Mesodermal cell (in vitro differentiated cells): ENCODE measurements around the gene GCSAML.

Experiments used
- H3K27ac ChIP-seq: 2 replicates; pipeline ENCODE4 v1.7.0; 2013; ENCODE audit warnings: mild to moderate bottlenecking, low read depth, low read length, moderate library complexity; ENCODE audit not compliant: severe bottlenecking
- H3K36me3 ChIP-seq: 2 replicates; pipeline ENCODE4 v1.7.1; 2013; ENCODE audit warnings: mild to moderate bottlenecking, low read length, moderate library complexity; ENCODE audit not compliant: control insufficient read depth, insufficient read depth
- H3K4me1 ChIP-seq: one replicate; pipeline ENCODE4 v1.7.1; 2013; ENCODE audit warnings: mild to moderate bottlenecking, low read length; ENCODE audit not compliant: insufficient read depth, control insufficient read depth, poor library complexity, severe bottlenecking
- H3K4me3 ChIP-seq: 2 replicates; pipeline ENCODE4 v1.7.0; 2013; ENCODE audit warnings: low read length, control low read depth, mild to moderate bottlenecking; ENCODE audit not compliant: insufficient read depth, poor library complexity, severe bottlenecking; ENCODE audit errors: extremely low read depth
- H3K9me3 ChIP-seq: 2 replicates; pipeline ENCODE4 v1.7.1; 2013; ENCODE audit warnings: mild to moderate bottlenecking, low read length, moderate library complexity; ENCODE audit not compliant: control insufficient read depth
- WGBS, 2 experiments: methylation state at CpG; one replicate each; pipeline ENCODE4 v1.1.5; 2013; ENCODE audit warnings: missing lambda C conversion rate in 2 of 2; ENCODE audit not compliant: insufficient coverage in 2 of 2; 5-methylcytosine and 5-hydroxymethylcytosine counted together

GCSAML gene

DNA sequence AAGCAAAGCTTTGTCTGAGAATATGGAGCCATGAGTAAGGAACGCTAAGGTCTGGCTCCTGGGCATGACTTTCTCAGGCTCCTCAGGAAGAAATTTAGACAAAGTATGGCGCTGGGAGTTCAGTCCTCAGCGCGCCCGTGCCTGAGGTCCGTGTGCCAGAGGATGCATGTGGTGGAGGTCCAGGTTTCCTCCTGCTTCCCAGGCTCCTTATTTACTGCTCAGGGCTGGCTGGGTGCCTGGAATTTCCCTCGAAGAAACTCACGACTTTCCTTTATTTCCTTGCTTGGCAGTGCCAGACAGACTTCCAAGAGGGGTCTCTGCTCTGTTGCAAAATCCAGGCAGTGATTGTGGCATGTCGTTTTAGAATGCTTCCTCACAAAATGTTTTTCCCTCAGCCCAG is 13.3 kb downstream of the GCSAML start:
- Histone ChIP-seq H3K27ac (no peak overlapping the region), H3K36me3 (no peaks in the 10 kb centered on the region), H3K9me3 (no peaks in the 10 kb centered on the region), H3K4me1 (peaks cover 15% of the 10 kb centered on the region), H3K4me3 (no peak overlapping the region)
- 86 to 90% methylated on average over 8 to 9 of the region's 9 CpGs for WGBS, 2 experiments

DNA sequence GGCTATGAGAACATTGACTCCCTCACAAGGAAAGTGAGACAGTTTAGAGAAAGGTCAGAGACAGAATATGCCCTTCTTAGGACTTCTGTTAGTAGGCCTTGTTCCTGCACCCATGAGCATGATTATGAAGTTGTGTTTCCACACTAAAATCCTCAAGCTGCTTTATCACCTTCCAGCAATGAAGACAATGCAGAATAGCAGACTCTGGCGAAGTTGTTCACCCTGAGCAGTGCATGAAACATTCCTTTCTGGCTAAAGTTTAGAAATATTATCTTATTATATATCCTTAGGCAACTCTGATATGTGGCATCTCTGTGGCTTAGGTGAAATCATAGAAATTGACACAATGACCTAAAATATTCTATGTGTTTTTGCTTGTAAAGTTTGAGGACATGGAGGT is 25.3 kb downstream of the GCSAML start:
- Histone ChIP-seq H3K36me3 (no peaks in the 10 kb centered on the region), H3K9me3 (no peaks in the 10 kb centered on the region), H3K27ac (no peak overlapping the region), H3K4me1 (peaks cover 3% of the 10 kb centered on the region), H3K4me3 (no peak overlapping the region)
- no CpG with 5 or more reads among the region's 1 CpG for WGBS, 2 experiments

DNA sequence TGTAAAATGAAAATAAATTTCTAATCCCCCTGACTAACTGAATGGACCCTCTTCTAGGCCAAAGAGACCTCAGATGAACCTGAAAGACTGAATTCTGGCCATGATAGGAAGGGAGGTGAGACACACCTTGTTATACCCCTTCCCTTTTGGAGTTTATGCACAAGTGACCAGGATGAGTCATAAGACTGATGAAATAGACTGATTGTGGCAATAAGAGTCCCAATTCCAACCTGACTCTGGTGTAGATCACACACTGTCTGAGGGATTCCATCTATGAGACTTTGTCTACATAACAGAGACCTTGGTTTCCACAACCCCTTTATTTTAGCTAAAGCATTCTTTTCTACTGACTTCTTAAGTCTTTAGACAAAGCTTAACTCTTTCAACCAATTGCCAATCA is 25.7 kb downstream of the GCSAML start:
- Histone ChIP-seq H3K27ac (no peak overlapping the region), H3K4me3 (no peak overlapping the region), H3K4me1 (peaks cover 3% of the 10 kb centered on the region), H3K36me3 (no peaks in the 10 kb centered on the region), H3K9me3 (no peaks in the 10 kb centered on the region)

DNA sequence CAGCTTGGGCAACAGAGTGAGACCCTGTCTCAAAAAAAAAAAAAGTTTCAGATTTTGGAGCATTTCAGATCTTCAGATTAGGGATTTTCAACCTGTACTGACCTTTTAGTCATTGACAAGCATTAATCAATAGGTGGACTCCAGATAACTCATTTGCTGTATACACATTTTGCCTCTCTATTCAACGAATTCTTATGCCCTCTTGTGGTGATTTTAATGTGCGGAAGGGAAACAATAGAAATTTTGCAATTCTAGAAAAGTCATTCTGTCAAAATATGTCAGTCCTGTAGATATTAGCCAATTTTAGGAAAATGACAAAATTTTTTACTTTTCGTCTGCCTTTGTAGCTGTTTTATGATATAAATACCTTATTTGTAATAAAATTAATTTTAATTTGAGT is 27.6 kb downstream of the GCSAML start:
- Histone ChIP-seq H3K4me1 (peaks cover 3% of the 10 kb centered on the region), H3K9me3 (no peaks in the 10 kb centered on the region), H3K4me3 (no peak overlapping the region), H3K27ac (no peak overlapping the region), H3K36me3 (no peaks in the 10 kb centered on the region)
- WGBS, 2 experiments, result 80% methylated on average over 1 of the region's 3 CpGs; no CpG with 5 or more reads in 1 of the 2 experiments

DNA sequence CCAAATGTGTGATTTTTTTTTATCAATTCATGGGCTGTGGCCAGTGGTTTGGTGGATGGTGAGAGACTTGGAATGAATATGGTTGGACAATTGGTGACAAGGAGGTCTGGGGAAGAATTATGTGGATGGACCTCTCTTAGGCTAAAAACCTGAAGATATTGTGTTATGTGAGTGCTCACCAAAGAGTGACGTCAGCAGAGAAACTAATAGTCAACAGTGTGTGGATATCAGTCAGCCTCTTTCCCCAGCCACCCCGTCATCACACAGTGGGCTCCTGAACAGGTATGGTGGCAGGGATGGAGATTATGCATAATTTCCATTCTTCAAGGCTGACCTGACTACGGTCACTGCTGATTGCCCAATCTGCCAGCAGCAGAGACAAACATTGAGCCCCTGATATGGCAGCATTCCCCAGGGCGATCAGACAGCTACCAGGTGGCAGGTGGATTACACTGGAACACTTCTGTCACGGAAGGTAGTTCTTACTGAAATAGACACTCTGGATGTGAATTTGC is 30.1 kb downstream of the GCSAML start:
- no peak overlapping the region for H3K27ac ChIP-seq
- WGBS, 2 experiments, result 88 to 93% methylated on average over 4 to 5 of the region's 5 CpGs
- no peaks in the 10 kb centered on the region for H3K9me3 ChIP-seq
- H3K4me3 ChIP-seq, result no peak overlapping the region
- H3K36me3 ChIP-seq, result no peaks in the 10 kb centered on the region
- H3K4me1 ChIP-seq, result no peaks in the 10 kb centered on the region

DNA sequence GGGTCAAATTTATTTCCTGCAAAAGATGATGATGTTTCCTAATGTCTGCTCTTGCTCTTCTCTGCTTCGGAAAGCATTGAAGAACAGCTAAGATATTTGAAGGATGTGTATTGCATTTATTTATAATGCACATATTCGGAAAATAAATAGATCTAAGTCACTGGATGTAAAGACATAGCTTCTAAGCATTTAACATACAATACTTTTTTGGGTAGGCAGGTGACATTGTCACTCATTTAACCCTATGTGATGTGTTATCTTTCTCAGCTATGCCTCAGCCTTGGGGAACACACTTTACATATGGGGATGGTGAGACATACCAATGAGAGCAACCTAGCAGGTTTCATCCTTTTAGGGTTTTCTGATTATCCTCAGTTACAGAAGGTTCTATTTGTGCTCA is 39.1 kb downstream of the GCSAML start, which contains the start of gene OR2G2:
Gene OR2G2, plus strand, starts transcription at position 301 of the 400 bp plus-strand sequence. Its CDS starts 0 bp downstream, at position 301.
- WGBS, 2 experiments, result no CpG with 5 or more reads among the region's 2 CpGs
- Histone ChIP-seq H3K36me3 (no peaks in the 10 kb centered on the region), H3K9me3 (no peaks in the 10 kb centered on the region), H3K27ac (no peak within 1 kb of the TSS), H3K4me1 (no peaks in the 10 kb centered on the region), H3K4me3 (no peak within 1 kb of the TSS)

DNA sequence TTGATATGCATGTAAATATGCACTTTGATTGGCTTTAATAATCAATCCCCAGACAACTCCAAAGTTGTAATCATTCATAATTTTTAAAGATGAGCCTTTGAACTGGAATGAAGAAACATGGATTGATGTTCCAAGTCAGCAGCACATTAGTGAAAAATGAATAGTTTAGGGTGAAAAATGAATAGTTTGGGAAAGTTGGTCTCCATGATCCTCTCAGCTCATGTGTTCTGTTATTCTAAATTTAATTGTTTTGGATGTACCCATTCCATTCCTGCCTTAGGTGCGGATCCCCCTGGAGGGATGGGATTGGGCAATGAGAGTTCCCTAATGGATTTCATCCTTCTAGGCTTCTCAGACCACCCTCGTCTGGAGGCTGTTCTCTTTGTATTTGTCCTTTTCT is 56.4 kb downstream of the GCSAML start, which contains the start of gene OR2G3:
Gene OR2G3, plus strand, starts transcription at position 301 of the 400 bp plus-strand sequence. Its CDS starts 0 bp downstream, at position 301.
- Histone ChIP-seq H3K4me3 (no peak within 1 kb of the TSS), H3K27ac (no peak within 1 kb of the TSS), H3K4me1 (no peaks in the 10 kb centered on the region), H3K9me3 (no peaks in the 10 kb centered on the region), H3K36me3 (no peaks in the 10 kb centered on the region)
- WGBS, 2 experiments, result 79 to 83% methylated on average over 1 of the region's 2 CpGs

DNA sequence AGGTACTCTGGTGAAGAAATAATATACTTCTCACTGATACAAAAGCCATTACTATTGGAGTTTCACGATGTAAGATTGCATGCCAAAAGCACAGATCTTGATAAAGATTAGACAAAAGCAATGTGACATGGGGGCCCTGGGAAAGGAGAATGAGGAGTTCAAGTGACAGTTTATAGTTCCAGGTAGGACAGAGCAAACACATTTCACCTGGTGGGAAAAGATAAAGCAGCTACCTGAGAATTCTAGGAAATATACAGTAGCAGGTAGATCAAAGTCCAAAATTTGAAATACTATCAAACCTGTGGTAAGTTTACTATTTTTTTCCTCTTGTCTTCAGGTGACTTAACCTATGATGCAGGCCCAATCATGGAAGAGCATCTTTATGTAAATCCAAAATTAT is 64.5 kb downstream of the GCSAML start:
- WGBS, 2 experiments, result 50 to 100% methylated on average over 1 of the region's 1 CpG

DNA sequence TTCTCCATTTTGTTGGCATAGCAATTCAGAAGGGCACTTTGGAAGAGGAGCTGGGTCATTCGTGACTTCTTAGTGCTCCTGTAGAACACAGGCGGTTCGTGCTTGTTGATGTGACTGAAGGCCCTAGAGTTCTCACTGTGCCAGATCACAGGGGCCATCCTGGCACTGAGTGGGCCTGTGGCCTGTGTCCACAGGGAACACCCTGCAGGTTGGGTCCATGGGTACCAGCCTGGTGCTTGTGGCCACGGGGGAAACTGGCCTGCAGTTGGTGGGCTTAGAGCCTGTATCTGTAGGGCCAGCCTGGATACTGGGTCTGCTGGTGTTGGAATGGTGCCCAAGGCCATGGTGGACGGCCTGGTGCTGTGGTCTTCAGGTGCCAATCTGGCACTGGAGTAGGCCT is 65.7 kb downstream of the GCSAML start:
- H3K9me3 ChIP-seq, result no peaks in the 10 kb centered on the region
- WGBS, 2 experiments, result 81 to 98% methylated on average over 4 of the region's 5 CpGs
- no peak overlapping the region for H3K27ac ChIP-seq
- no peaks in the 10 kb centered on the region for H3K36me3 ChIP-seq
- H3K4me1 ChIP-seq, result no peaks in the 10 kb centered on the region
- H3K4me3 ChIP-seq, result no peak overlapping the region

More for the DNA sequence above, 64.5 kb downstream of the GCSAML start:
- H3K36me3 ChIP-seq, result no peaks in the 10 kb centered on the region
- no peak overlapping the region for H3K4me3 ChIP-seq
- H3K4me1 ChIP-seq, result no peaks in the 10 kb centered on the region
- H3K9me3 ChIP-seq, result no peaks in the 10 kb centered on the region
- H3K27ac ChIP-seq, result no peak overlapping the region
